ENCODE results near the gene NTM. TPM values are rescaled to one million over a fixed set of nuclear protein-coding genes. Genes with fewer than 3 reads are reported as not detected.

Gene NTM
- total RNA-seq, 1 experiment from 2014 or later: 9.9 TPM

DNA sequence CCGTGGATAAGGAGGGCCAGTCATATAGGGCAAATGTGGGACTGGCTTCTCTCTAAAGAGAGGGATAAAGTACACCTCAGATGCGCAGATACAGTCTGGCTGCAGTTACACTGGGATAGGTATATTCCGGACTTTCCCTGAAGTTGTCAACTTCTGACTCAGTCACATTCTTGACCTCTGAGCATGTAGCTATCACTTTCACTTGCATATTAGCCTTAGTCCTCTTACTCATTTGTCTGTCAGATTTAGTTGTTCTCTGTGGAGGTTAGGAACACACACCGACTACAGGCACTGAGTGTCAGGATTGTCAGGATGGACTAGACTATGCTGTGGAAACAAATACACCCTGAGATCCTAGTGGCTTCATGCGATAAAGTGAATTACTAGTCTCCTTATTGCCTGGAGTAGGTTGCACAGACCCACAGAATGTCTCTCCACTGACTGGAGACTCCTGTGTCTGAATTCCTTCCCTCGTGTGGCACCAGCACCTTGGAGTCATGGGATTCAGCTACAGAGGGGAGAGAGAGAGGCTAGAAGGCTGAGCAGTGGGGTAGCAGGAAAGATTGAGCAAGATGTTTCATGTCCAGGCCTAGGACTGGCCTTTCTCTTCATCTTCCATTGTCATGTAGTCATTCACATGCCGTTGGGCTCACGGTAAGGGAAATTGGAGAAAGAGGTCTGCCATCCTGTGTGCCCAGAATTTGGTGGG lies 654.3 kb downstream of the NTM start:
- H3K9ac ChIP-seq (ENCODE audit: extremely low read depth, insufficient read length, low read length): no peak overlapping the region

More for the DNA sequence above, 654.3 kb downstream of the NTM start:
- Histone ChIP-seq H4K5ac (ENCODE audit: insufficient read length, low read depth, low read length) (no peak overlapping the region), H3K14ac (ENCODE audit: insufficient read depth, low read length) (no peak overlapping the region), H4K20me1 (ENCODE audit: control insufficient read depth, insufficient read depth, insufficient read length) (no peaks in the 10 kb centered on the region), H3K9me3 (ENCODE audit: control insufficient read depth, low read depth, low read length) (no peaks in the 10 kb centered on the region), H3K27ac (ENCODE audit: insufficient read length, low read depth, low read length) (no peak overlapping the region), H2AK5ac (ENCODE audit: insufficient read length, low read length) (no peak overlapping the region), H3T11ph (ENCODE audit: low read length) (no peak overlapping the region), H3K18ac (ENCODE audit: insufficient read length, low read depth, low read length) (no peak overlapping the region), H2BK5ac (ENCODE audit: insufficient read length, low read length) (no peak overlapping the region), H2AFZ (ENCODE audit: low read length) (no peak overlapping the region), H3K79me1 (ENCODE audit: insufficient read depth, low read depth, low read length, poor library complexity, severe bottlenecking) (no peaks in the 10 kb centered on the region), H3K4ac (ENCODE audit: low read depth, low read length) (no peak overlapping the region), H3K4me1 (ENCODE audit: insufficient read depth, low read length) (peaks cover 13% of the 10 kb centered on the region; the same call in 1 of the 2 replicates), H3K23me2 (ENCODE audit: insufficient read length, low read depth, low read length, poor library complexity, severe bottlenecking) (no peaks in the 10 kb centered on the region), H4K8ac (replicated peaks; ENCODE audit: insufficient read length, low read depth, low read length) (no peak overlapping the region), H3K56ac (ENCODE audit: insufficient read length, low read depth, low read length) (no peak overlapping the region), H2BK20ac (ENCODE audit: low read depth, low read length, poor library complexity, severe bottlenecking) (no peak overlapping the region), H2BK12ac (ENCODE audit: insufficient read length, low read depth, low read length) (no peak overlapping the region), H2BK15ac (ENCODE audit: low read depth, low read length) (no peak overlapping the region), H3K27me3 (ENCODE audit: insufficient read depth, low read length) (no peaks in the 10 kb centered on the region), H3K4me2 (ENCODE audit: insufficient read depth, insufficient read length, low read length) (no peak overlapping the region), H3K23ac (ENCODE audit: insufficient read length, low read depth, low read length) (no peak overlapping the region), H3K79me2 (ENCODE audit: insufficient read depth, low read length) (no peaks in the 10 kb centered on the region), H4K91ac (ENCODE audit: insufficient read length, low read depth, low read length) (no peak overlapping the region), H2BK120ac (ENCODE audit: low read depth, low read length, poor library complexity, severe bottlenecking) (no peak overlapping the region)
- no peak for DNase-seq
- no peak overlapping the region for H3K4me3 Mint-ChIP-seq
- H3K27ac Mint-ChIP-seq: no peak overlapping the region
- peaks cover 20 to 38% of the 10 kb centered on the region in 2 experiments for H3K4me1 Mint-ChIP-seq
- WGBS (ENCODE audit: extremely low coverage, insufficient read length, low lambda C conversion rate): no CpG with 5 or more reads among the region's 8 CpGs
- no peaks in the 10 kb centered on the region for H3K27me3 Mint-ChIP-seq (ENCODE audit: low read depth)
- TF ChIP-seq CTCF (conservative IDR thresholded peaks at IDR 0.05): no peak
- peaks cover 2 to 5% of the 10 kb centered on the region in 2 experiments; a peak in 2 of 5 replicates for H3K9me3 Mint-ChIP-seq
- peaks cover 0 to 2% (median 0%) of the 10 kb centered on the region in 3 experiments; a peak in 2 of 7 replicates for H3K36me3 Mint-ChIP-seq (ENCODE audit: insufficient read depth in 1 of 3, low read depth in 3 of 3)
